GM21825 (cell line): ENCODE measurements around the gene EFEMP2.
A peak's percentile ranks its signal among the peaks of the same experiment; 100 is the strongest.
"Not testable (repeated sequence)": the region's sequence is repeated elsewhere in the genome, so short reads cannot be mapped to it uniquely, and the experiment has no call there.

ENCODE experiments used
- ATAC-seq: cut with Tn5 transposase; IDR thresholded peaks from one replicate; pipeline ENCODE4 v1.9.1; 2021; ENCODE audit warnings: mild to moderate bottlenecking, moderate library complexity; ENCODE audit not compliant: unreplicated experiment

EFEMP2 gene

GRCh38 chr11:65900899-65901180 is 28.2 kb upstream of the EFEMP2 start:
- ATAC-seq = no peak

GRCh38 chr11:65900125-65900898 is 27.7 kb upstream of the EFEMP2 start, which contains the start of gene FOSL1:
FOSL1 (minus strand) TSS chr11:65900388; CDS start chr11:65900339, 49 bp downstream.
- peak; percentile 69 for ATAC-seq

- ATAC-seq = peak; percentile 4
Observed at GRCh38 chr11:65899356-65900124, 26.9 kb upstream of the EFEMP2 start.

GRCh38 chr11:65898656-65899355 is 26.2 kb upstream of the EFEMP2 start:
- no peak for ATAC-seq

DNA sequence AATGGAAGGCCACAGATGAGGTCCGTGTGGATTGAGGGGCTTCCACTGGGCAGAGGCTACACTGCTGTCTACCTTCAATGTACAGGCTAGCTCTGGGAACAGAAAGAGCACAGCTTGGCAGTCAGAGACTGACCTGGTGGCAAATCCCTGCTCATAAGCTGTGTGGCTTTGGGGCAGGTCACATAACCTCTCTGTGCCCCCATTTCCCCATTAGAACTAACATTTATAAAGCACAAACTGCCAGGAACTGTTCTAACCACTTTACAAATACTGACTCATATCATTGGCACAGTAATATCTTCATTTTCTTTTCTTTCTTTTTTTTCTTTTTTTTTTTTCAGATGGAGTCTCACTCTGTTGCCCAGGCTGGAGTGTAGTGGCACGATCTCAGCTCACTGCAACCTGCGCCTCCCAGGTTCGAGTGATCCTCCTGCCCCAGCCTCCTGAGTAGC is 24.4 kb upstream of the EFEMP2 start:
- ATAC-seq = no peak

DNA sequence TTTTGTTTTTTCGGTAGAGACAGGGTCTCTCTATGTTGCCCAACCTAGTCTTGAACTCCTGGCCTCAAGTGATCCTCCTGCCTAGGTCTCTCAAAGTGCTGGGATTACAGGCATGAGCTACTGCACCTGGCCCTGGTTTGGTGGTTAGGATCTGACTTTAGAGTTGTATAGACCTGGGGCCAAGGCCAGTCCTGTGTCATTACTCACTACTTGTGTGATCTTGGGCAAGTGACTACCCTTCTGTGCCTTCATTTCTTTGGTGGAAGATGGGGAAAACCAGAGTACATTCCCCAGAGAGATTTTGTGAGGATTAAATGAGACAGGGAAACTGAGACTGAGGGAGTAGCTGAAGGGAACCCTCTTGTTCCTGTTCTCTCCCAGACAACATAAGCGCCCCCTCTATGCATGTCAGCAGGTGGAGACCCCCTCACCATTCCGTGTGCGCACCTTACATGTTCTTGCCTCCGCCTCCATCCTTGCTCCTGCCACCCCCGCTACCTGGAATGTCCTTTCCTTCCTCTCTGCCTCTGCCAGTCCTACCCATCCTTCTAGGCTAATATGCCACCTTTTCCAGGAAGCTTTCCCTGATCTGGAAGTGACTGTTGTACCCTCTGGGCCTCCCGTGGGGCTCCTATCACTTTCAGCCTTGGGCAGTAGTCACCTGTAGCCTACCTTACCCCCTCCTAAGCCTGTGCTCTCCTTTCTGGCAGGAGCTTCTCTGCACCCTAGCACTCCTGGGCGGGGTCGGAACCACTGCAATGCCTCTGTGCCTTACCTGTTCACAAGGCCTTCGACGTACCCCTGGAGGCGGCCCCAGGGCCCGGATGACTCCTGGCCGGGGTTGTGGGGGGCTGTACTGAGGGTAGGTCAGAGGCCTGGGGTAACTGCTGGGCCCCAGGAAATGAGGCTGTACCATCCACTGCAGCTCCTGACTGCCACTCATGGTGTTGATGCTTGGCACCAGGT is 23.7 kb upstream of the EFEMP2 start:
- no peak for ATAC-seq

DNA sequence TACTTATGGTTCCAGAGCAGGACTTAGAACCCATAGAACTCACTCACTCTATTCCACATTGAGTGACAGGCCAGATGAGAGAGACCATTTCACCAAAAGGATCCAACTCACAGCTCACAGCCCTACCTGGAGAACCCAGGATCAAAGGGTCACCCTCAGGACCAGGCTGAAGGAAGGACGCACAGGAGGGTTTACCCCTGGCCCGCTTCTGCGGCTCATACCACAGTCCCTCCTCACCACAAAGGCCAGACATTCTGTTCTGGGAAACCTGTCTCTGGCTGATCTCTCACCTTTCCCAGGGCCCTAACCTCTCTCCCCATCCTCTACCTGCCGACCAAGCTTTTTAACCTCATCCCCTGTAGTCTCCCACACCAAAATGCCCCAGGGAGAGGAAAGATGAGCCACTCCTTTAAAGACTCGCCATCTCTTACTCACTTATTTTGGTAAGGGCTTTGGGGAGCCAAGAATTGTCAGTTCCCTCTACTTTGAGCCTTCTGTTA is 22.9 kb upstream of the EFEMP2 start:
- no peak for ATAC-seq

- no peak for ATAC-seq
Observed at GRCh38 chr11:65894034-65894591, 21.5 kb upstream of the EFEMP2 start.

DNA sequence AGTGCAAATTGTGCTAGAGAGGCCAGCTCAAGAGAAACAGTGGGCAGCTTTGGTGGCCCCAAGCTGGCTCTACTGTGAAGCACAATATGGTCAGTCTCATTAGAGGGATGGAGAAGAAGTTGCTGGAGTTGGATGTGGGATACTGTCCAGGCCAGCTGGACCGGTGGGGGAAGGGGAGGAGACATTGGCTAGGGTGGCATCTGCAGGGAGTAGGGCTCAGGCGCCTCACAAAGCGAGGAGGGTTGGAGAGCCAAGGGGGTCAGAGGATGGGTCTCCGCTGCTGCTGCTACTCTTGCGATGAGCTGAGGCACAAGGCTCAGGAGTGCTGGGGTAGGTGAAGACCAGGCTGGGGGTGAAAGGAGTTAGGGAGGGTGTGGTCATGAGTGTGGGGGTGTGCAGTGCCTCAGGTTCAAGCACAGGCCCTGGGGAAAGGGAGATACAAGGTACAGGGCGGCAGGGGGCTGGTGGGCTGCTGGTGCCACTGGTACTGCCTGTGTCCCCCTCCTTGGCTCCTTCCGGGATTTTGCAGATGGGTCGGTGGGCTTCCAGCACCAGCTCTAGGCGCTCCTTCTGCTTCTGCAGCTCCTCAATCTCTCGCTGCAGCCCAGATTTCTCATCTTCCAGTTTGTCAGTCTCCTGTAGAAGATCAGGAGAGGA is 20.2 kb upstream of the EFEMP2 start:
- ATAC-seq = no peak

DNA sequence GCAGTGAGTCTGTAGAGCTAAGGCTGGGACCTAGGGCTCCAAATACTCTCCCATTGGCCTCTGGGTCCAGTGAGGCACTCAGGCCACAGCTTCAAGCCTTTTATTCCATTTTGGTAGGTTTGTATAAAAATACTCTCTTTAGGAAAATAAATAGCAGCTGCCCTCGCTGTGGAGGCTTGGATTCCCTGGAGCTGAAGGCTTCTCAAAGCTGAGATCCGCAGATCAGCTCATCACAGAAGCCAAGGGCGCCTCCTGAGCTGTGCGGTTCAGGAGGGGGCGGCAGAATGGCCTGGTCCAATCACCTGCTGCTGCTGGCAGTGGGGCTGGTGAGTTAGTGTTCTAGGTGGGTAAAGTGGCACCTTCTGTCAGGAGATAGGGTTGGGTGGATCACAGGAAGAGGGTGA is 19.5 kb upstream of the EFEMP2 start:
- ATAC-seq = not testable (repeated sequence)

- ATAC-seq = no peak
Observed at GRCh38 chr11:65891219-65892136, 18.9 kb upstream of the EFEMP2 start.

GRCh38 chr11:65890324-65891218 is 18.0 kb upstream of the EFEMP2 start, which contains the start of gene CCDC85B:
CCDC85B (plus strand) TSS chr11:65890673; CDS start chr11:65890784, 111 bp downstream.
- ATAC-seq = peak; percentile 42

DNA sequence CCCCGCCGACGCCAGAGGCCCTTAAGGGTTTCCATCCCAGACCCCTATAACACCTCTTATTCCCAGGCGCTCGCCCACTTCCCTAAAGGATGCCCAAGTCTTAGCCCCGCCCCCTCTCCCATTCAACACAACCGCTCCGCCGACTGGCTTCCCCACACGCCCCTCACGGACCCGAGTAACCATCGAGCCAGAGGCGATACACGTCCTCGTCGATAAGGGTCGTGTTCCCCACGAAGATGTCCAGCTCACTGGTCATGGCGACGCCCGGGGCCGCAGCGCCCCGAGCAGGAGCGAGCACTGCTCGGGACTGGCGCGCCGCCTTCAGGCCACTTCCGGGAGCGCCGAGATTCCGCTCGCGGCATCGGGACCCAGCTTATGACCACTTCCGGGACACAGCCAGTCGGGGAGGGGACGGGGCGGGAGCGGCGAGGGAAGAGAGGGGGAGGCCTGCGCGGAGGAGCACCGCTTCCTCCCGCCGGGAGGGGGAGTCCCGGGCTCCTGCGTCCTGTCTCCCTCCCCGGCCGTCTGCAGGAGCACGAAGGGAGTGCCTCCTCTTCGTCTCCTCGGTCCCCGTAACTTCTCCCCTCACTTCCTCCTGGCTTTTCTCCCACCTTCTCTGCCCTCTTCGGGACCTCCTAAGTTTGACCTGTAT is 15.7 kb upstream of the EFEMP2 start, which contains the start of gene FIBP:
FIBP (minus strand) TSS at position 309 of the 652 bp plus-strand sequence; CDS start at position 256, 53 bp downstream.
- ATAC-seq = peak; percentile 49

DNA sequence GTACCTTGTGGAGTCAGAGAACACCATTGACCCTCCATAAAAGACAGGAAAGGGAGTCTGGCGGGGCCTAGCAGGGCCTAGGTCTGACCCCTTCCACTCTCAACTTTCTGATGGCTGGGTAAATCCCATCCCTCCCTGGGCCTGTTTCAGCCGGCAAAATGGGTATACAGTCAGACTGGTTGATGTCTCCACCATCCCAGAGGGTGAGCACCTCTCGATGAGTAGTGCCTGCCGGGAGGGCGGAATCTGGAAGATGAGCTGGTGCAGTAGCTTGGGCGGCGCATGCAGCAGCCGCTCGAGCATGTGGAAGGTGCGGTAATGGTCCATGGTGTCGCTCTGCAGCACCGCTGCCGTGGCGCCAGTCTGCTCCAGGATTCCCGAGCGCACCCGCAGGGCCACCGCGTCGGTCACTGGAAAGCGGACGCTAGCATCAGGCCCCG is 15.1 kb upstream of the EFEMP2 start:
- peak; percentile 1 for ATAC-seq

DNA sequence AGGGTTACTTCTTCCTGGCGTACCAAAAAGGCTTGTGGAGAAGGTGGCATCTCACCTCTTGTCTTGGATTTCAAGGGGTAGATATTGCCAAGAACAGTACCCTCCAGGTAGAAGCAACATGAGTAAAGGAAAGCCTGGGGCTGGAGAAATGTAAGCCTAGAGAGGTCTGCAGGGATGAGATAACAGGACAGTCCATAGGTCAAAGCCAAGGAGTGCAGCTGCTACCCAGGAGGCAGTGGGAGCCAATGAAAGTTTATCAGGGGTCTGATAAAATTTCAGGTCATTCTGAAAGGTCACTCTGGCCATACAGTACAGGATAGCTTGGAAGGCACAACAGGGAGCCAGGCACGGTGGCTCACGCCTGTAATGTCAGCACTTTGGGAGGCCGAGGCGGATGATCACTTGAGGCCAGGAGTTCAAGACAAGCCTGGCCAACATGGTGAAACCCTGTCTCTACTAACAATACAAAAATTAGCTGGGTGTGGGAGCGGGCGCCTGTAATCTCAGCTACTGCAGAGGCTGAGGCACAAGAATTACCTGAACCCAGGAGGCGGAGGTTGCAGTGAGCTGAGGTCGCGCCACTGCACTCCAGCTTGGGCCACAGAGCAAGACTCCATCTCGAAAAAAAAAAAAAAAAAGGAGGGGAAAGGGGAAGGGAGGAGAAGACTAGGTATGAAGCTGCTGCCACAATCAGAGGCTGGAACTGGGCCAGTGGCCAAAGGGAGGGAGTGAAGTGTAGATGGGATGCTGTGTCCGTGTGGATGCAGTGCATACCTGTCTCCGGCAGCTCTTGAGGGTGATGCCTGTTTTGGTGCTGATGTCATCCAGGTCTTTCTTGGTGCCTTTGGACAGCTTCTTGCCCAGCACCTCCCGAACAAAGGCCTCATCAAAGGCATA is 14.5 kb upstream of the EFEMP2 start:
- no peak for ATAC-seq
